H1 (cell line): Measurements from ENCODE around the gene OR1E1. TPM values are rescaled to one million over a fixed set of nuclear protein-coding genes. Genes with fewer than 3 reads are reported as not detected.

Source experiments
- CTCF ChIA-PET: fragments of 300-600 bp; sonication (Branson Sonifier 250); formaldehyde crosslinking; loops from one replicate; lab custom pipeline; 2021; ENCODE audit not compliant: partially characterized antibody; lab: Charles Lee
- POLR2A ChIA-PET: fragments of 300-600 bp; sonication (Branson Sonifier 250); formaldehyde crosslinking; loops from one replicate; lab custom pipeline; 2021; ENCODE audit warnings: inconsistent platforms; ENCODE audit not compliant: partially characterized antibody; lab: Charles Lee
- DNase-seq, 2 experiments: peaks; one replicate each; pipeline versions ENCODE4 v3.0.0 to v3.0.0-alpha.2; 2010 to 2022; ENCODE audit warnings: low spot score in 2 of 2, low read depth in 1 of 2, mixed read lengths in 1 of 2
- FAIRE-seq: peaks from 2 replicates; lab custom pipeline; 2011; peaks lifted over from hg19 to GRCh38; lab: Jason Lieb, UNC
- H2AFZ ChIP-seq: 2 replicates; pipeline ENCODE4 v1.8.1; 2012; ENCODE audit warnings: low read length, inconsistent platforms
- H2AK5ac ChIP-seq: 2 replicates; pipeline ENCODE4 v1.6.1; 2013; ENCODE audit warnings: low read depth, low read length
- H2BK120ac ChIP-seq: replicated peaks from 2 replicates; pipeline ENCODE3; 2013; ENCODE audit warnings: low read depth, low read length, inconsistent platforms
- H2BK12ac ChIP-seq: 2 replicates; pipeline ENCODE4 v1.6.1; 2013; ENCODE audit warnings: low read depth, low read length
- H2BK15ac ChIP-seq: 2 replicates; pipeline ENCODE4 v1.6.1; 2013; ENCODE audit warnings: low read length
- H2BK20ac ChIP-seq: 2 replicates; pipeline ENCODE4 v1.6.1; 2013; ENCODE audit warnings: low read length
- H2BK5ac ChIP-seq: 2 replicates; pipeline ENCODE4 v1.6.1; 2013; ENCODE audit warnings: low read depth, low read length
- H3K14ac ChIP-seq: 2 replicates; pipeline ENCODE4 v1.6.1; 2013; ENCODE audit warnings: inconsistent platforms; ENCODE audit not compliant: insufficient read length
- H3K18ac ChIP-seq: 2 replicates; pipeline ENCODE4 v1.6.1; 2013; ENCODE audit warnings: low read length; ENCODE audit errors: extremely low read depth
- H3K23ac ChIP-seq: 2 replicates; pipeline ENCODE4 v1.6.1; 2013; ENCODE audit warnings: inconsistent platforms; ENCODE audit not compliant: insufficient read length
- H3K23me2 ChIP-seq: 2 replicates; pipeline ENCODE4 v1.6.1; 2013; ENCODE audit warnings: low read depth, low read length
- H3K27ac ChIP-seq: 2 replicates; pipeline ENCODE4 v1.6.1; 2011; ENCODE audit warnings: low read depth, low read length, inconsistent platforms
- H3K27me3 ChIP-seq, 4 experiments: replicated peaks in 1 of 4; 1 replicate in 1 of 4; 2 replicates in 3 of 4; pipeline versions ENCODE4 v1.6.1 to v1.8.1; 2011 to 2013; ENCODE audit warnings: low read length in 3 of 4, mild to moderate bottlenecking in 3 of 4, inconsistent platforms in 2 of 4, mixed read lengths in 2 of 4, moderate library complexity in 1 of 4; ENCODE audit not compliant: control insufficient read depth in 3 of 4, insufficient read depth in 3 of 4; ENCODE audit errors: extremely low read depth in 1 of 4
- H3K36me3 ChIP-seq, 4 experiments: 2 replicates each; pipeline versions ENCODE4 v1.6.1 to v1.8.1; 2011 to 2013; ENCODE audit warnings: mild to moderate bottlenecking in 4 of 4, low read length in 3 of 4, moderate library complexity in 2 of 4, control low read depth in 1 of 4, inconsistent platforms in 1 of 4; ENCODE audit not compliant: insufficient read depth in 4 of 4, control insufficient read depth in 2 of 4
- H3K4ac ChIP-seq: replicated peaks from 2 replicates; pipeline ENCODE3; 2013; ENCODE audit warnings: low read length, low read depth, mixed read lengths, inconsistent platforms; ENCODE audit not compliant: insufficient read length
- H3K4me1 ChIP-seq, 4 experiments: replicated peaks in 1 of 4; 1 replicate in 1 of 4; 2 replicates in 3 of 4; pipeline versions ENCODE4 v1.6.1 to v1.8.1; 2011 to 2013; ENCODE audit warnings: low read length in 3 of 4, inconsistent platforms in 2 of 4, mixed read lengths in 1 of 4; ENCODE audit not compliant: insufficient read depth in 4 of 4, control insufficient read depth in 3 of 4
- H3K4me2 ChIP-seq, 2 experiments: 2 replicates each; pipeline versions ENCODE4 v1.6.1 to v1.8.1; 2011 to 2013; ENCODE audit warnings: low read depth in 2 of 2, low read length in 2 of 2, control low read depth in 1 of 2, inconsistent platforms in 1 of 2, mild to moderate bottlenecking in 1 of 2; ENCODE audit not compliant: insufficient read depth in 1 of 2
- H3K4me3 ChIP-seq, 4 experiments: fragments of 200-600, 300-600 bp in 1 of 4; sonication (generic), shearing (Covaris generic), sonication (Bioruptor Twin) in 1 of 4; 2 replicates each; pipeline versions ENCODE4 v1.5.1 to v1.8.1; 2011 to 2016; ENCODE audit warnings: low read length in 4 of 4, low read depth in 3 of 4, control low read depth in 2 of 4, inconsistent platforms in 2 of 4, mild to moderate bottlenecking in 2 of 4, mixed read lengths in 1 of 4, moderate library complexity in 1 of 4; ENCODE audit not compliant: insufficient read depth in 2 of 4; ENCODE audit errors: extremely low read depth in 1 of 4
- H3K56ac ChIP-seq: replicated peaks from 2 replicates; pipeline ENCODE3; 2013; ENCODE audit warnings: low read depth, mild to moderate bottlenecking, mixed read lengths, low read length, inconsistent platforms; ENCODE audit not compliant: insufficient read length
- H3K79me1 ChIP-seq: 2 replicates; pipeline ENCODE4 v1.6.1; 2013; ENCODE audit warnings: low read depth, low read length, control low read depth
- H3K79me2 ChIP-seq, 2 experiments: 2 replicates each; pipeline versions ENCODE4 v1.6.1 to v1.8.1; 2012 to 2013; ENCODE audit warnings: low read length in 2 of 2, mild to moderate bottlenecking in 2 of 2, inconsistent platforms in 1 of 2; ENCODE audit not compliant: insufficient read depth in 2 of 2, control insufficient read depth in 1 of 2
- H3K9ac ChIP-seq, 4 experiments: replicated peaks in 1 of 4; 1 replicate in 1 of 4; 2 replicates in 3 of 4; pipeline versions ENCODE4 v1.6.1 to v1.8.1; 2011 to 2013; ENCODE audit warnings: low read depth in 3 of 4, low read length in 3 of 4, control low read depth in 2 of 4, mild to moderate bottlenecking in 2 of 4, moderate library complexity in 2 of 4, inconsistent platforms in 1 of 4; ENCODE audit errors: extremely low read depth in 1 of 4
- H3K9me3 ChIP-seq, 2 experiments: 2 replicates each; pipeline versions ENCODE4 v1.6.1 to v1.8.1; 2012 to 2013; ENCODE audit warnings: mild to moderate bottlenecking in 2 of 2, moderate library complexity in 2 of 2, control low read depth in 1 of 2, inconsistent platforms in 1 of 2, low read depth in 1 of 2, low read length in 1 of 2, mixed read lengths in 1 of 2; ENCODE audit not compliant: insufficient read depth in 2 of 2
- H4K20me1 ChIP-seq, 2 experiments: replicated peaks in 1 of 2; 2 replicates each; pipeline versions ENCODE3 to v1.8.1; 2011 to 2013; ENCODE audit warnings: inconsistent platforms in 2 of 2, low read length in 2 of 2, mild to moderate bottlenecking in 1 of 2; ENCODE audit not compliant: insufficient read depth in 2 of 2, control insufficient read depth in 1 of 2
- H4K5ac ChIP-seq: 2 replicates; pipeline ENCODE4 v1.6.1; 2013; ENCODE audit warnings: low read length, low read depth, mixed read lengths, inconsistent platforms; ENCODE audit not compliant: insufficient read length
- H4K8ac ChIP-seq: 2 replicates; pipeline ENCODE4 v1.8.0; 2013; ENCODE audit warnings: mild to moderate bottlenecking, moderate library complexity, low read length, inconsistent platforms; ENCODE audit not compliant: insufficient read depth; ENCODE audit errors: extremely low read depth
- H4K91ac ChIP-seq: replicated peaks from 2 replicates; pipeline ENCODE3; 2013; ENCODE audit warnings: low read length, mixed read lengths, inconsistent platforms; ENCODE audit not compliant: insufficient read length
- CBX8 ChIP-seq: fragments of 300-800, 300-1000 bp; sonication (generic); IDR thresholded peaks from 2 replicates; pipeline ENCODE4 v1.7.1; 2016; ENCODE audit warnings: low read depth, low read length, borderline replicate concordance
- CREB1 ChIP-seq: IDR thresholded peaks from 2 replicates; pipeline ENCODE4 v1.6.1; 2012; ENCODE audit warnings: inconsistent platforms
- WGBS, 2 experiments: shearing (Covaris generic) in 1 of 2; methylation state at CpG; one replicate each; pipeline versions ENCODE4 v1.1.6 to v1.1.7; 2013 to 2015; ENCODE audit warnings: low lambda C conversion rate in 2 of 2, mixed read lengths in 2 of 2, inconsistent platforms in 1 of 2, low coverage in 1 of 2, missing lambda C conversion rate in 1 of 2; ENCODE audit not compliant: insufficient replicate concordance in 2 of 2, insufficient coverage in 1 of 2, insufficient read length in 1 of 2; ENCODE audit errors: extremely low coverage in 1 of 2, missing lambda C conversion rate in 1 of 2; 5-methylcytosine and 5-hydroxymethylcytosine counted together
- long read RNA-seq, 2 experiments: library from RNA in 1 of 2; library from capped mRNA in 1 of 2; stranded (forward); transcript quantifications; one replicate each; pipeline ENCODE4 v2.0.0, GENCODE V29; 2021; ENCODE audit warnings: inconsistent platforms in 1 of 2
- polyA minus RNA-seq, 3 experiments: library from RNA; depleted of rRNA, polyadenylated mRNA; stranded (reverse); fragments of >200 nt; gene quantifications; 1 replicate in 2 of 3; 2 replicates in 1 of 3; pipeline ENCODE4 v1.2.3, GENCODE V29; 2011
- polyA plus RNA-seq, 7 experiments: library from polyadenylated mRNA; depleted of rRNA in 3 of 7; stranded (reverse) in 5 of 7; unstranded in 2 of 7; fragments of >200 nt in 5 of 7; fragments of 200-250 nt in 2 of 7; gene quantifications; 1 replicate in 5 of 7; 2 replicates in 1 of 7; 4 replicates in 1 of 7; pipeline versions ENCODE4 v1.2.1 to v1.2.3, GENCODE V29; 2011 to 2013; ENCODE audit warnings: missing spikeins in 2 of 7, mixed read lengths in 2 of 7
- total RNA-seq: library from RNA; stranded (reverse); fragmentation: NEBNext Ultra II Directional; extraction: Animal tissue kit (Norgen Biotek cat#: 25700); gene quantifications from 2 replicates; pipeline ENCODE4 v1.2.1, GENCODE V29; 2021
- TF ChIP-seq, protein P1 (sequence below): IDR thresholded peaks from 2 replicates; pipeline ENCODE4 v1.6.1; 2011; ENCODE audit warnings: low read length, improper control_type of control experiment

OR1E1 gene, protein sequence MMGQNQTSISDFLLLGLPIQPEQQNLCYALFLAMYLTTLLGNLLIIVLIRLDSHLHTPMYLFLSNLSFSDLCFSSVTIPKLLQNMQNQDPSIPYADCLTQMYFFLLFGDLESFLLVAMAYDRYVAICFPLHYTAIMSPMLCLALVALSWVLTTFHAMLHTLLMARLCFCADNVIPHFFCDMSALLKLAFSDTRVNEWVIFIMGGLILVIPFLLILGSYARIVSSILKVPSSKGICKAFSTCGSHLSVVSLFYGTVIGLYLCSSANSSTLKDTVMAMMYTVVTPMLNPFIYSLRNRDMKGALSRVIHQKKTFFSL
- total RNA-seq (not detected in 2 replicates), polyA plus RNA-seq (2011; rRNA removed) (not detected in 2 replicates), polyA minus RNA-seq (2011; rRNA and poly(A)+ RNA removed) (not detected in 2 replicates)
- polyA plus RNA-seq (2011; cell fraction: cytosol; rRNA removed): not detected
- polyA plus RNA-seq (2011; cell fraction: nucleus; rRNA removed): not detected
- polyA plus RNA-seq (2012, experiment 1 of 2): not detected in 4 replicates
- polyA plus RNA-seq (2012, experiment 2 of 2): not detected
- not detected for polyA plus RNA-seq (2013, experiment 1 of 2)
- not detected for polyA plus RNA-seq (2013, experiment 2 of 2)
- not detected for polyA minus RNA-seq (2011; cell fraction: cytosol; rRNA and poly(A)+ RNA removed)
- not detected for polyA minus RNA-seq (2011; cell fraction: nucleus; rRNA and poly(A)+ RNA removed)
- long read RNA-seq, experiment 1: 0 reads
- long read RNA-seq, experiment 2: 0 reads

GRCh38 chr17:3398310-3398709 is at the start of gene OR1E1:
TSS of gene OR1E1 (minus strand) at chr17:3398410. CDS start at chr17:3398410, 0 bp downstream.
- Histone ChIP-seq H3K23ac (no peak within 1 kb of the TSS), H2BK12ac (no peak within 1 kb of the TSS), H2AK5ac (no peak within 1 kb of the TSS), H3K9me3 (peaks cover 15 to 40% of the 10 kb centered on the region in 2 experiments), H2BK5ac (no peak within 1 kb of the TSS), H3K4me1 (no peaks in the 10 kb centered on the region), H4K91ac (no peak within 1 kb of the TSS), H3K4ac (no peak within 1 kb of the TSS), H3K79me2 (no peaks in the 10 kb centered on the region), H3K27ac (no peak within 1 kb of the TSS), H4K5ac (no peak within 1 kb of the TSS), H3K4me2 (no peak within 1 kb of the TSS), H3K36me3 (no peaks in the 10 kb centered on the region), H2BK120ac (no peak within 1 kb of the TSS), H2BK15ac (no peak within 1 kb of the TSS), H3K9ac (no peak within 1 kb of the TSS), H4K8ac (no peak within 1 kb of the TSS), H3K56ac (no peak within 1 kb of the TSS), H2AFZ (no peak within 1 kb of the TSS), H3K14ac (no peak within 1 kb of the TSS), H3K4me3 (no peak within 1 kb of the TSS), H3K79me1 (no peaks in the 10 kb centered on the region), H3K18ac (no peak within 1 kb of the TSS), H3K23me2 (no peaks in the 10 kb centered on the region), H2BK20ac (no peak within 1 kb of the TSS), H4K20me1 (no peaks in the 10 kb centered on the region), H3K27me3 (no peaks in the 10 kb centered on the region)
- FAIRE-seq (no peak), DNase-seq (no peak)
- no peak for TF ChIP-seq CREB1
- no peak for TF ChIP-seq CBX8
- TF ChIP-seq, protein P1, sequence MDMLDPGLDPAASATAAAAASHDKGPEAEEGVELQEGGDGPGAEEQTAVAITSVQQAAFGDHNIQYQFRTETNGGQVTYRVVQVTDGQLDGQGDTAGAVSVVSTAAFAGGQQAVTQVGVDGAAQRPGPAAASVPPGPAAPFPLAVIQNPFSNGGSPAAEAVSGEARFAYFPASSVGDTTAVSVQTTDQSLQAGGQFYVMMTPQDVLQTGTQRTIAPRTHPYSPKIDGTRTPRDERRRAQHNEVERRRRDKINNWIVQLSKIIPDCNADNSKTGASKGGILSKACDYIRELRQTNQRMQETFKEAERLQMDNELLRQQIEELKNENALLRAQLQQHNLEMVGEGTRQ: no peak
- ChIA-PET POLR2A (no interaction called here), CTCF (no interaction called here)
- WGBS, 2 experiments: 89% methylated on average over 1 of the region's 1 CpG; no CpG with 5 or more reads in 1 of the 2 experiments
